Measurements from ENCODE around the gene GIGYF1. TPM values are rescaled to one million over a fixed set of nuclear protein-coding genes. Genes with fewer than 3 reads are reported as not detected.
"Not testable (repeated sequence)": the region's sequence is repeated elsewhere in the genome, so short reads cannot be mapped to it uniquely, and the experiment has no call there.

GIGYF1 gene
- polyA plus RNA-seq, 2 donors, result 11.1 to 28.1 TPM

DNA sequence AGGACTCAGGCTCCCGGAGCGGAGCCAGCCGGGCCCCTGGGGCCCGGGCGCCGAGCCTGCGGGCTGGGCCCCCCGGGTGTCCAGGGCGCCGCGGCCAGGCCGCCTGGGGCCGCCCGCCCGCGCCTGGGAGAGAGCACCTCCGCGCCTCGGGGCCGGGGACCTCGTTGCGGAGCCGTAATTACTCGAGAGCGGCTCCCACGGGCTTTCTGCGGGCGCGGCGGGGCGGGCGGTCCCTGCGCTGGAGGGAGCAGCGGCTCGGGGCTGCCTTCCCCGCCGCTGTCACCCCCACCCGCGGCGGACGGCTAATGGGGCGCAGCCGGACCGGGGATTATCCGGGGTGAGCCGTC, 19.0 kb downstream of the GIGYF1 start:
- peaks cover 4 to 7% of the 10 kb centered on the region in 2 donors for H3K4me1 ChIP-seq (ENCODE audit: control insufficient read depth in 2 of 2, insufficient read depth in 2 of 2, low read length in 1 of 2)
- H3K9me3 ChIP-seq (ENCODE audit: control insufficient read depth in 2 of 2, insufficient read depth in 1 of 2, low read depth in 1 of 2, low read length in 1 of 2), result no peaks in the 10 kb centered on the region
- H3K4me3 ChIP-seq (ENCODE audit: low read depth in 1 of 2, low read length in 2 of 2), result peak overlapping the region; percentile 86 to 96
- WGBS, 2 donors, result 1 to 2% methylated on average over 14 to 46 of the region's 46 CpGs
- peaks cover 16 to 31% of the 10 kb centered on the region in 2 donors for H3K36me3 ChIP-seq (ENCODE audit: control insufficient read depth in 2 of 2, insufficient read depth in 2 of 2, low read length in 1 of 2)
- no peaks in the 10 kb centered on the region for H3K27me3 ChIP-seq (ENCODE audit: control insufficient read depth in 1 of 2, insufficient read depth in 2 of 2, low read length in 2 of 2)
- H3K27ac ChIP-seq (ENCODE audit: low read depth in 2 of 2, low read length in 1 of 2), result peak overlapping the region; percentile 96 to 97

DNA sequence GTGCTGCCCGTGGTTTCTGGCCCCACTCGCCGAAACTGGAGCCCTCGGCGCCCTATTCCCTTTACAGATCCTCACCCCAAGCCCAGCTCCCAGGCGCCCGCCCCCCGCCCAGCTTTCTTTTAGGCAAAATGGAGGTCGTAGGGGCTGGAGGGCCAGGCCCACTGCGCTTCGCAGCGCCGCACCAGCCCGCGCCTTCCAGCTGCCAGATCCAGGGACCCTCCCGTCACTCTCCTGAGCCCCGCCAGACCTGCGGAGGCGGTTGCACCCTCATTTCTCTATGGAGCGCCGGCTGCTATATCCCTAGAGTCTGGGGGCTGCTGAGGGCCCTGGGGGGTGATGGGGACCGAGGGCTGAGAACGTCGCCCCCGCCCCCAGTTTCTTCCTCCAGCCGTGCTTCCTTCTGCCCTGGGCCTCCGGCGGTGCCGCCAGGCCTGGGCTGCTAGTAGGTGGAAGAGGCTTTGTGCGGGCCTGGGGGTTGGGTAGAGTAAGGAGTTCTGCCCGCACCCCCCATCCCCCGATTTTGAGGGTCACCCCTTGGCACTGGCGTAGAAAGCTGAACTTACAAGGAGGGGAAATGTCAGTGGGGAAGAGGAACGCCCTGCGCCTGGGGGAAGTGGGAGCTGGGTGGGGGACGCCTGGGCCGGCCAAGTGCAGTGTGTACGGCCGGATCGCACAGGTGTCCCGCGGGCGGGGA, 19.5 kb downstream of the GIGYF1 start:
- no peaks in the 10 kb centered on the region for H3K27me3 ChIP-seq (ENCODE audit: control insufficient read depth in 1 of 2, insufficient read depth in 2 of 2, low read length in 2 of 2)
- peak overlapping the region; percentile 86 to 96 for H3K4me3 ChIP-seq (ENCODE audit: low read depth in 1 of 2, low read length in 2 of 2)
- peaks cover 4 to 7% of the 10 kb centered on the region in 2 donors for H3K4me1 ChIP-seq (ENCODE audit: control insufficient read depth in 2 of 2, insufficient read depth in 2 of 2, low read length in 1 of 2)
- no peaks in the 10 kb centered on the region for H3K9me3 ChIP-seq (ENCODE audit: control insufficient read depth in 2 of 2, insufficient read depth in 1 of 2, low read depth in 1 of 2, low read length in 1 of 2)
- WGBS, 2 donors, result 1% methylated on average over 39 to 43 of the region's 43 CpGs
- H3K36me3 ChIP-seq (ENCODE audit: control insufficient read depth in 2 of 2, insufficient read depth in 2 of 2, low read length in 1 of 2), result peaks cover 16 to 28% of the 10 kb centered on the region in 2 donors
- H3K27ac ChIP-seq (ENCODE audit: low read depth in 2 of 2, low read length in 1 of 2), result peak overlapping the region; percentile 96 to 97

DNA sequence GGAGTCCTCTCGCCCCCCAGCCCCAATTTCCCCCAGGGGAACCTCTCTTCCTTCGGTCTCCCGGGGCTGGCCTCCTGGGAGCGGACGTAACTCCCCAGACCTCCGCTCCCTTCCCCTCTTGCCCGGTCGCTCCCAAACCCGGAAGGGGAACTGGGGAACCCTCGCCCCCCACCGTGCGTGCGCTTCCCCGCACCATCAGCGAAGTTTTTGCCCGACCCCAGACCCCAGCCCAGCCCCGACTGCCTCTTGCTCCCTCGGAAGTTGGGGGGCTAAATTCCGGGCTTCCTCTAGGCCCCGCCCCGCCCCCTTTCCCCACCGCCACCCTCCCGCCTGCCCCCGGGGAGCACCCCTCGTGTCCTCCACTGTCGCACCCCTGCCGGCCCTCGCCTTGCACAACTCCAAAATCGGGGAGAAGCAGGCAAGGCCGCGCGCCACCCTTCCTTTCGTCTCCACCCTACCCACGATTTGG, 20.1 kb downstream of the GIGYF1 start:
- peaks cover 16 to 23% of the 10 kb centered on the region in 2 donors for H3K36me3 ChIP-seq (ENCODE audit: control insufficient read depth in 2 of 2, insufficient read depth in 2 of 2, low read length in 1 of 2)
- H3K4me1 ChIP-seq (ENCODE audit: control insufficient read depth in 2 of 2, insufficient read depth in 2 of 2, low read length in 1 of 2), result peaks cover 2 to 4% of the 10 kb centered on the region in 2 donors
- H3K27ac ChIP-seq (ENCODE audit: low read depth in 2 of 2, low read length in 1 of 2), result peak overlapping the region; percentile 96 to 97
- H3K27me3 ChIP-seq (ENCODE audit: control insufficient read depth in 1 of 2, insufficient read depth in 2 of 2, low read length in 2 of 2), result no peaks in the 10 kb centered on the region
- WGBS, 2 donors, result 0 to 1% methylated on average over 31 to 34 of the region's 34 CpGs
- peak overlapping the region; percentile 86 to 96 for H3K4me3 ChIP-seq (ENCODE audit: low read depth in 1 of 2, low read length in 2 of 2)
- H3K9me3 ChIP-seq (ENCODE audit: control insufficient read depth in 2 of 2, insufficient read depth in 1 of 2, low read depth in 1 of 2, low read length in 1 of 2), result no peaks in the 10 kb centered on the region

DNA sequence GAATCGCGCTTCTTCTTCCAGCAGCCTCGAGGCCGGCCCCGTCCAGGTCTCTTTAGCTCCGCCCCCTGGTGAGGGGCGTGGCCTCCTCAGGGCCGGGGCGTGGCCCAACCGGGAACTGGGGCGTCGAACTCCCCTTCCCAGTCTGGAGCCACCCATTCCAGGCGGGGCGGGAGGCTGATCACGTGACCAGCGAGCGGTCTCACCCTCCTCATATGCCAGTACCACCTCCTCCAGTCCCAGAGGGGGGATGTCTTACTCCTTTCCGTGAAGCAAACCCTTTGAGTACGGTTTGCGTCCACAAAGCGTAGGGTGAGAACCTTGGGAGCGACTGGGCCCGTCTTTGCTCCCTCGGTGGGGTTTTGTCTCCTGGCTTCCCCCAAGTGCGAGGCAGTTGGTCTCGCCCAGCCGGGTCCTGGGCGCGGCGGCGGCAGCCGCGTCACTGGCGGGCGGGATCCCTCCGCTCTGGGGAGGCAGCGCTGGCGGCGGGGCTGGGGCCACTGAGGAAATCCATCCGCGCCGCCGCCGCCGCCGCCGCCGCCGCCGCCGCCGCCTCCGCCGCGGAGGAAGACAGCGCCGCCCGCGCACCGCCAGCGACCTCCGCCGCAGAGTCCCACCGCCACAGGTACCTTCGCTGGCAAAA, 20.6 kb downstream of the GIGYF1 start, which contains the start of gene GNB2:
TSS of gene GNB2 (plus strand) at position 439 of the 640 bp plus-strand sequence. CDS start 2,526 bp downstream, outside the sequence.
- peaks cover 2 to 4% of the 10 kb centered on the region in 2 donors for H3K4me1 ChIP-seq (ENCODE audit: control insufficient read depth in 2 of 2, insufficient read depth in 2 of 2, low read length in 1 of 2)
- peak within 1 kb of the TSS; percentile 86 to 96 for H3K4me3 ChIP-seq (ENCODE audit: low read depth in 1 of 2, low read length in 2 of 2)
- H3K27ac ChIP-seq (ENCODE audit: low read depth in 2 of 2, low read length in 1 of 2), result peak within 1 kb of the TSS; percentile 96 to 97
- peaks cover 16 to 19% of the 10 kb centered on the region in 2 donors for H3K36me3 ChIP-seq (ENCODE audit: control insufficient read depth in 2 of 2, insufficient read depth in 2 of 2, low read length in 1 of 2)
- no peaks in the 10 kb centered on the region for H3K9me3 ChIP-seq (ENCODE audit: control insufficient read depth in 2 of 2, insufficient read depth in 1 of 2, low read depth in 1 of 2, low read length in 1 of 2)
- WGBS, 2 donors, result 0% methylated on average over 31 to 64 of the region's 65 CpGs
- H3K27me3 ChIP-seq (ENCODE audit: control insufficient read depth in 1 of 2, insufficient read depth in 2 of 2, low read length in 2 of 2), result no peaks in the 10 kb centered on the region

DNA sequence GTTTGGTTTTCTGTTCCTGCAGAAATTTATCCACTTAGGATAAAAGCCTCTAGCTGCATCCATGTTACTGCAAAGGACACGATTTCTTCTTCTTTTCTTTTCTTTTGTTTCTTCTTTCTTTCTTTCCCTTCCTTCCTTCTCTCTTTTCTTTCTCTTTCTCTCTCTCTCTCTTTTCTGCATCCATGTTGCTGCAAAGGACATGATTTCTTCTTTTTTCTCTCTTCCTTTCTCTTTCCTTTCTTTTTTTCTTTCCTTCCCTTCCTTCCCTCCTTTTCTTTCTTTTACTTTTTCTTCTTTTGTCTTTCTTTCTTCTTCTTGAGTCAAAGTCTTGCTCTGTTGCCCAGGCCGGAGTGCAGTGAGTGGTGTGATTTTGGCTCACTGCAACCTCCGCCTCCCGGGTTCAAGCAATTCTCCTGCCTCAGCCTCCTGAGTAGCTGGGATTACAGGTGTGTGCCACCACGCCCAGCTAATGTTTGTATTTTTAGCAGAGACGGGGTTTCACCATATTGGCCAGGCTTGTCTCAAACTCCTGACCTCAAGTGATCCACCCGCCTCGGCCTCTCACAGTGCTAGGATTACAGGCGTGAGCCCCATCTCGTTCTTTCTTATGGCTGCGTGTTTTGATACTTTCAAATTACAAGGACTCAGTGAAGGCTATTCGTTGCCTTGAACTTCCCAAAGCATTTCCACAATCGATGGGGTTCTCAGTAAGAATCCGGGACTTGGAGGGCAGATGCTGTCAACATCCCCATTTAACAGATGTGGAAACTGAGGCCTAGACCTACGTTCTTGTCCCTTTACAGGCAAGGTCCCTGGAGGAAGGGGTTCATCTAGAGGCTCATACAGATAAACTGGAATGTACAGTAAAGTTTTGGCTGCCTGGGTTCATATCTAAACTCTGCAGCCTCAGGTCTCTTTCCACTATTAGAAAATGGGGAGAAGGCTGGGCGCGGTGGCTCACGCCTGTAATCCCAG, 22.4 kb downstream of the GIGYF1 start:
- peaks cover 2 to 3% of the 10 kb centered on the region in 2 donors for H3K4me1 ChIP-seq (ENCODE audit: control insufficient read depth in 2 of 2, insufficient read depth in 2 of 2, low read length in 1 of 2)
- peaks cover 1 to 3% of the 10 kb centered on the region in 2 donors for H3K36me3 ChIP-seq (ENCODE audit: control insufficient read depth in 2 of 2, insufficient read depth in 2 of 2, low read length in 1 of 2)
- H3K4me3 ChIP-seq (ENCODE audit: low read depth in 1 of 2, low read length in 2 of 2), result no peak overlapping the region
- H3K27ac ChIP-seq (ENCODE audit: low read depth in 2 of 2, low read length in 1 of 2), result no peak overlapping the region
- H3K27me3 ChIP-seq (ENCODE audit: control insufficient read depth in 1 of 2, insufficient read depth in 2 of 2, low read length in 2 of 2), result no peaks in the 10 kb centered on the region
- no peaks in the 10 kb centered on the region for H3K9me3 ChIP-seq (ENCODE audit: control insufficient read depth in 2 of 2, insufficient read depth in 1 of 2, low read depth in 1 of 2, low read length in 1 of 2)
- 91 to 92% methylated on average over 18 of the region's 18 CpGs for WGBS, 2 donors

DNA sequence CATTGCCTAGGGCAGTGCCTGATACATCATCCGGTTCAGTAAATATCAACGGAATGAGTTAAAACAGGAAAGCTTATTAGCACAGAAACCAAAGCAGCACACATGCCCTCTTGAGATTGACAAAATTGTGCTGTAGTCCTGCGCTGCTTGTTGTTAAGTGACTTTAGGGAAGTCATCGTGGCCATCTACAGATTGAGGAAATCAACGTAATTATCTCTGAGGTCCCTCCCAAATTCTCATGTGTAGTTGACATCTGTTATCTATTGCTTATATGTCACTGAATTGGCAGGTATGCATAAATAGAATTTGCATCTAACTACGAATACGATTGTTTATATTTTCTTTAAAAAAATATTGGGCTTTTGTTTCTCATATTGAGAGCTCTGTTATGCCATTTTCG, 24.0 kb downstream of the GIGYF1 start:
- H3K27me3 ChIP-seq (ENCODE audit: control insufficient read depth in 1 of 2, insufficient read depth in 2 of 2, low read length in 2 of 2), result no peaks in the 10 kb centered on the region
- no peak overlapping the region for H3K27ac ChIP-seq (ENCODE audit: low read depth in 2 of 2, low read length in 1 of 2)
- H3K4me1 ChIP-seq (ENCODE audit: control insufficient read depth in 2 of 2, insufficient read depth in 2 of 2, low read length in 1 of 2), result no peaks in the 10 kb centered on the region
- WGBS, 2 donors, result 68 to 73% methylated on average over 8 of the region's 8 CpGs
- no peaks in the 10 kb centered on the region for H3K9me3 ChIP-seq (ENCODE audit: control insufficient read depth in 2 of 2, insufficient read depth in 1 of 2, low read depth in 1 of 2, low read length in 1 of 2)
- no peaks in the 10 kb centered on the region for H3K36me3 ChIP-seq (ENCODE audit: control insufficient read depth in 2 of 2, insufficient read depth in 2 of 2, low read length in 1 of 2)
- H3K4me3 ChIP-seq (ENCODE audit: low read depth in 1 of 2, low read length in 2 of 2), result no peak overlapping the region

DNA sequence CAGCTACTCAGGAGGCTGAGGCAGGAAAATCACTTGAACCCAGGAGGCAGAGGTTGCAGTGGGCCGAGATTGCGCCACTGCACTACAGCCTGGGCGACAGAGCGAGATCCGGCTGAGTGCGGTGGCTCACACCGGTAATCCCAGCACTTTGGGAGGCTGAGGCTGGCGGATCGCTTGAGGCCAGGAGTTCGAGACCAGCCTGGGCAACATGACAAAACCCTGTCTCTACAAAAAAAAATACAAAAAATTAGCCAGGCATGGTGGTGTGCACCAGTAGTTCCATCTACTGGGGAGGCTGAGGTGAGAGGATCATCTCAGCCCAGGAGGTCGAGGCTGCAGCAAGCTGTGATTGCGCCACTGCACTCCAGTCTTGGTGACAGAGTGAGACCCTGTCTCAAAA, 24.9 kb downstream of the GIGYF1 start:
- H3K4me1 ChIP-seq (ENCODE audit: control insufficient read depth in 2 of 2, insufficient read depth in 2 of 2, low read length in 1 of 2); H3K27me3 ChIP-seq (ENCODE audit: control insufficient read depth in 1 of 2, insufficient read depth in 2 of 2, low read length in 2 of 2); H3K4me3 ChIP-seq (ENCODE audit: low read depth in 1 of 2, low read length in 2 of 2); H3K27ac ChIP-seq (ENCODE audit: low read depth in 2 of 2, low read length in 1 of 2); H3K36me3 ChIP-seq (ENCODE audit: control insufficient read depth in 2 of 2, insufficient read depth in 2 of 2, low read length in 1 of 2); H3K9me3 ChIP-seq (ENCODE audit: control insufficient read depth in 2 of 2, insufficient read depth in 1 of 2, low read depth in 1 of 2, low read length in 1 of 2): not testable (repeated sequence)
- 94 to 96% methylated on average over 12 of the region's 12 CpGs for WGBS, 2 donors

DNA sequence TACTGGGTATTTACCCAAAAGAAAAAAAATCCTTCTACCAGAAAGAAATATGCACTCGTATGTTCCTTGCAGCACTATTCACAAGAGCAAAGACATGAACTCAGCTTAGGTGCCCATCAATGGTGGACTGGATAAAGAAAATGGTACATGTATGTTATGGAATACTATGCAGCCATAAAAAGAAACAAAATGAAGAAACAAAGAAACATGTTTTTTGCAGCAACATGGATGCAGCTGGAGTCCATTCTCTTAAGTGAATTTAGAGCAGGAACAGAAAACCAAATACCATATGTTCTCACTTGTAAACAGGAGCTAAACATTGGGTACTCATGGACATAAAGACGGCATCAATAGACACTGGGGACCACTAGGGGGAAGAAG, 26.0 kb downstream of the GIGYF1 start:
- no peaks in the 10 kb centered on the region for H3K36me3 ChIP-seq (ENCODE audit: control insufficient read depth in 2 of 2, insufficient read depth in 2 of 2, low read length in 1 of 2)
- H3K9me3 ChIP-seq (ENCODE audit: control insufficient read depth in 2 of 2, insufficient read depth in 1 of 2, low read depth in 1 of 2, low read length in 1 of 2), result no peaks in the 10 kb centered on the region
- H3K27me3 ChIP-seq (ENCODE audit: control insufficient read depth in 1 of 2, insufficient read depth in 2 of 2, low read length in 2 of 2), result no peaks in the 10 kb centered on the region
- H3K4me3 ChIP-seq (ENCODE audit: low read depth in 1 of 2, low read length in 2 of 2), result no peak overlapping the region
- 82 to 91% methylated on average over 2 of the region's 2 CpGs for WGBS, 2 donors
- H3K4me1 ChIP-seq (ENCODE audit: control insufficient read depth in 2 of 2, insufficient read depth in 2 of 2, low read length in 1 of 2), result no peaks in the 10 kb centered on the region
- H3K27ac ChIP-seq (ENCODE audit: low read depth in 2 of 2, low read length in 1 of 2), result no peak overlapping the region

DNA sequence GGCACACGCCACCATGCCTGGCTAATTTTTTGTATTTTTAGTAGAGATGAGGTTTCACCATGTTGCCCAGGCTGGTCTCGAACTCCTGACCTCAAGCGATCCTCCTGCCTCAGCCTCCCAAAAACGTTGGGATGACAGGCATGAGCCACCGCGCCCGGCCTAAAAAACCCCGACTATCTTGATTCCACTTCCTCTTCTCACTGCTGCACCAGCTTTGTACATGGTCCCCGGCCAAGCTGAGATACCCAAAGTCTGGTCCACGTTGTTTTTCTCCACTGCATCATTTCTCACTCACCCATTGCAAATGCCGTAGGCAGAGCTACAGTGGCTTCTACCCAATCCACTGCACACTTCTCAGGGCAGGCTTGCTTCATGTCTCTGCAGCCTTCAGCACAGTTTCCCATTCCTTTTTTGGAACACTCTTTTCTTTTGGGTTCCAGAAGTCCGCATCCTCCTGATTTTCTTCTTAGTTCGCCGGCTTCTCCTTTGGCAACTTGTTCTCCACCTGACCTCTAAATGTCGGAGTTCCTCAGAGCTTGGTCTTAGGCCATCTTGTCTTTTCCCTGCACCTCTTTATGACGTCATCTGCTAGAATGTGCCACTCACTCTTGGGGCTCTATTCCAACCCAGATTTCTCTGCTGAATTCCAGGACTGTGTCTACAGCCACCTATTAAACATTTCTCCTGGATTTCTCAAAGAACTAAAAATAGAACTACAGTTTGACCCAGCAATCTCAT, 26.6 kb downstream of the GIGYF1 start:
- H3K27ac ChIP-seq (ENCODE audit: low read depth in 2 of 2, low read length in 1 of 2), result no peak overlapping the region
- no peak overlapping the region for H3K4me3 ChIP-seq (ENCODE audit: low read depth in 1 of 2, low read length in 2 of 2)
- H3K27me3 ChIP-seq (ENCODE audit: control insufficient read depth in 1 of 2, insufficient read depth in 2 of 2, low read length in 2 of 2), result no peaks in the 10 kb centered on the region
- no peaks in the 10 kb centered on the region for H3K9me3 ChIP-seq (ENCODE audit: control insufficient read depth in 2 of 2, insufficient read depth in 1 of 2, low read depth in 1 of 2, low read length in 1 of 2)
- H3K4me1 ChIP-seq (ENCODE audit: control insufficient read depth in 2 of 2, insufficient read depth in 2 of 2, low read length in 1 of 2), result no peaks in the 10 kb centered on the region
- no peaks in the 10 kb centered on the region for H3K36me3 ChIP-seq (ENCODE audit: control insufficient read depth in 2 of 2, insufficient read depth in 2 of 2, low read length in 1 of 2)
- 73 to 79% methylated on average over 16 of the region's 16 CpGs for WGBS, 2 donors
